ENCODE measurements around the gene SERPINB2. TPM values are rescaled to one million over a fixed set of nuclear protein-coding genes. Genes with fewer than 3 reads are reported as not detected.

The SERPINB2 gene
- total RNA-seq, 1 experiment from 2014 or later: not detected

DNA sequence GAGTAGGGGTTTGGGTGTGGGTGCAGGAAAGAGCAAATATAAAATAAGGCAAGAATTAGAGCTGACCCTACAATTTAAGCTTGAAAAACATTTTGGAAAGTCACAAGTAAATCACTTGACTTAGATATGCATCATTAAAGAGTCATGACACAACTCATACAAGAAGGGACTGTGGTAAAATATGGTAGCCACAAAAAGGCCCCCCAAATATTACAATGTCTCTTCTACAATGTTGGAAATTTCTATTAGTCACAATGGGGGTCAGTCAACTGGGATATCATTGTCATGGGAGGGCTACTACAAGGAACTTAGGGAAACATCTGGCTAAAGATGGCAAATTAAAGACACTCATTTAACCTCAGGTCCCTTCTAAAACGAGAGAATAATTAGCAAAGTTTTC, 15.7 kb upstream of the SERPINB2 start:
- RAD21 ChIA-PET (ENCODE audit: low non-redundant PET in 1 of 2, low total read pairs in 2 of 2, uncharacterized antibody in 2 of 2, unreplicated experiment in 2 of 2): no interaction called here
- H3K27me3 ChIP-seq (ENCODE audit: insufficient read depth, low read length): no peaks in the 10 kb centered on the region
- H3K36me3 ChIP-seq (ENCODE audit: control insufficient read depth in 1 of 2, insufficient read depth in 2 of 2, low read length in 2 of 2): no peaks in the 10 kb centered on the region
- H3K9me3 ChIP-seq (ENCODE audit: control insufficient read depth in 1 of 2, insufficient read depth in 1 of 2, low read depth in 1 of 2, low read length in 2 of 2): no peaks in the 10 kb centered on the region
- H3K4me3 ChIP-seq (replicated peaks in 1 of 2; ENCODE audit: low read depth in 1 of 2, low read length in 2 of 2): no peak overlapping the region
- CTCF ChIA-PET: no interaction called here
- H3K27ac ChIP-seq (ENCODE audit: low read depth, low read length): no peak overlapping the region
- intact Hi-C loops (cut with micrococcal nuclease): no loop called here
- TF ChIP-seq JUND (IDR thresholded peaks at IDR 0.05): no peak
- TF ChIP-seq, protein P1, sequence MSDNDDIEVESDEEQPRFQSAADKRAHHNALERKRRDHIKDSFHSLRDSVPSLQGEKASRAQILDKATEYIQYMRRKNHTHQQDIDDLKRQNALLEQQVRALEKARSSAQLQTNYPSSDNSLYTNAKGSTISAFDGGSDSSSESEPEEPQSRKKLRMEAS (IDR thresholded peaks at IDR 0.05): no peak
- TF ChIP-seq POLR2AphosphoS5 (IDR thresholded peaks at IDR 0.05; ENCODE audit: low read depth, low read length): no peak
- no peak for TF ChIP-seq FOSL1 (IDR thresholded peaks at IDR 0.05; ENCODE audit: low read depth)
- no peak for TF ChIP-seq SIN3A (IDR thresholded peaks at IDR 0.05; ENCODE audit: low read depth)
- no peak for TF ChIP-seq SP1 (IDR thresholded peaks at IDR 0.05; ENCODE audit: low read depth)
- no peak for TF ChIP-seq ZNF274 (IDR thresholded peaks at IDR 0.05; ENCODE audit: low read depth, low read length)
- TF ChIP-seq, protein P2, sequence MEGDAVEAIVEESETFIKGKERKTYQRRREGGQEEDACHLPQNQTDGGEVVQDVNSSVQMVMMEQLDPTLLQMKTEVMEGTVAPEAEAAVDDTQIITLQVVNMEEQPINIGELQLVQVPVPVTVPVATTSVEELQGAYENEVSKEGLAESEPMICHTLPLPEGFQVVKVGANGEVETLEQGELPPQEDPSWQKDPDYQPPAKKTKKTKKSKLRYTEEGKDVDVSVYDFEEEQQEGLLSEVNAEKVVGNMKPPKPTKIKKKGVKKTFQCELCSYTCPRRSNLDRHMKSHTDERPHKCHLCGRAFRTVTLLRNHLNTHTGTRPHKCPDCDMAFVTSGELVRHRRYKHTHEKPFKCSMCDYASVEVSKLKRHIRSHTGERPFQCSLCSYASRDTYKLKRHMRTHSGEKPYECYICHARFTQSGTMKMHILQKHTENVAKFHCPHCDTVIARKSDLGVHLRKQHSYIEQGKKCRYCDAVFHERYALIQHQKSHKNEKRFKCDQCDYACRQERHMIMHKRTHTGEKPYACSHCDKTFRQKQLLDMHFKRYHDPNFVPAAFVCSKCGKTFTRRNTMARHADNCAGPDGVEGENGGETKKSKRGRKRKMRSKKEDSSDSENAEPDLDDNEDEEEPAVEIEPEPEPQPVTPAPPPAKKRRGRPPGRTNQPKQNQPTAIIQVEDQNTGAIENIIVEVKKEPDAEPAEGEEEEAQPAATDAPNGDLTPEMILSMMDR (IDR thresholded peaks at IDR 0.05 in 2 of 3, conservative IDR thresholded peaks at IDR 0.05 in 1 of 3; ENCODE audit: borderline replicate concordance in 1 of 3, insufficient read depth in 1 of 3, low read depth in 2 of 3, low read length in 2 of 3): no peak
- no peak for TF ChIP-seq RAD21 (IDR thresholded peaks at IDR 0.05; ENCODE audit: low read depth)
- TF ChIP-seq YY1 (IDR thresholded peaks at IDR 0.05; ENCODE audit: extremely low read depth, insufficient replicate concordance, low read depth, low read length): no peak
- TF ChIP-seq ZFX (IDR thresholded peaks at IDR 0.05): no peak
- TF ChIP-seq, protein P3, sequence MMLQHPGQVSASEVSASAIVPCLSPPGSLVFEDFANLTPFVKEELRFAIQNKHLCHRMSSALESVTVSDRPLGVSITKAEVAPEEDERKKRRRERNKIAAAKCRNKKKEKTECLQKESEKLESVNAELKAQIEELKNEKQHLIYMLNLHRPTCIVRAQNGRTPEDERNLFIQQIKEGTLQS (IDR thresholded peaks at IDR 0.05): no peak
- TF ChIP-seq, protein P4, sequence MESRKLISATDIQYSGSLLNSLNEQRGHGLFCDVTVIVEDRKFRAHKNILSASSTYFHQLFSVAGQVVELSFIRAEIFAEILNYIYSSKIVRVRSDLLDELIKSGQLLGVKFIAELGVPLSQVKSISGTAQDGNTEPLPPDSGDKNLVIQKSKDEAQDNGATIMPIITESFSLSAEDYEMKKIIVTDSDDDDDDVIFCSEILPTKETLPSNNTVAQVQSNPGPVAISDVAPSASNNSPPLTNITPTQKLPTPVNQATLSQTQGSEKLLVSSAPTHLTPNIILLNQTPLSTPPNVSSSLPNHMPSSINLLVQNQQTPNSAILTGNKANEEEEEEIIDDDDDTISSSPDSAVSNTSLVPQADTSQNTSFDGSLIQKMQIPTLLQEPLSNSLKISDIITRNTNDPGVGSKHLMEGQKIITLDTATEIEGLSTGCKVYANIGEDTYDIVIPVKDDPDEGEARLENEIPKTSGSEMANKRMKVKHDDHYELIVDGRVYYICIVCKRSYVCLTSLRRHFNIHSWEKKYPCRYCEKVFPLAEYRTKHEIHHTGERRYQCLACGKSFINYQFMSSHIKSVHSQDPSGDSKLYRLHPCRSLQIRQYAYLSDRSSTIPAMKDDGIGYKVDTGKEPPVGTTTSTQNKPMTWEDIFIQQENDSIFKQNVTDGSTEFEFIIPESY (IDR thresholded peaks at IDR 0.05; ENCODE audit: extremely low read depth, insufficient replicate concordance, low read length): no peak
- TF ChIP-seq EZH2 (IDR thresholded peaks at IDR 0.05): no peak
- no peak for TF ChIP-seq EZH2phosphoT487 (IDR thresholded peaks at IDR 0.05; ENCODE audit: borderline replicate concordance)
- TF ChIP-seq CBX3 (IDR thresholded peaks at IDR 0.05; ENCODE audit: low read depth): no peak
- no peak for TF ChIP-seq ELF1 (IDR thresholded peaks at IDR 0.05; ENCODE audit: borderline replicate concordance, low read depth)
- TF ChIP-seq CEBPB (IDR thresholded peaks at IDR 0.05; ENCODE audit: low read depth): no peak
- TF ChIP-seq POLR2A (IDR thresholded peaks at IDR 0.05; ENCODE audit: borderline replicate concordance, extremely low read depth, insufficient read depth, insufficient read length): no peak
- TF ChIP-seq TCF7L2 (IDR thresholded peaks at IDR 0.05; ENCODE audit: borderline replicate concordance, extremely low read depth, insufficient read depth, insufficient read length): no peak
- POLR2A ChIA-PET: no interaction called here
- no peak overlapping the region for H3K9ac ChIP-seq (ENCODE audit: low read length)
- no peaks in the 10 kb centered on the region for H4K20me1 ChIP-seq (ENCODE audit: insufficient read depth)
- no peak for DNase-seq (ENCODE audit: low read depth, low spot score)
- H3K9me2 ChIP-seq (ENCODE audit: insufficient read depth): no peaks in the 10 kb centered on the region
- no peaks in the 10 kb centered on the region for H3K79me2 ChIP-seq (ENCODE audit: insufficient read depth, low read length)
- no peaks in the 10 kb centered on the region for H3K4me1 ChIP-seq (ENCODE audit: control insufficient read depth in 1 of 2, insufficient read depth in 2 of 2, low read length in 2 of 2)
- H2AFZ ChIP-seq (ENCODE audit: low read depth, low read length, poor library complexity, severe bottlenecking): no peak overlapping the region
- ATAC-seq: no peak
- BruUV-seq (replicated peaks): no TSS peak
- H3K4me2 ChIP-seq (ENCODE audit: low read length): no peak overlapping the region
